NCI-H345 treated with DMSO at 0.1 percent for 48 hours (cell line): ENCODE measurements around the gene RAD51B.
A peak's percentile ranks its signal among the peaks of the same experiment; 100 is the strongest.

Source experiments
- DNase-seq: peaks from one replicate; lab custom pipeline; 2025; ENCODE audit not compliant: unreplicated experiment; lab: John Stamatoyannopoulos, UW

Gene RAD51B

DNA sequence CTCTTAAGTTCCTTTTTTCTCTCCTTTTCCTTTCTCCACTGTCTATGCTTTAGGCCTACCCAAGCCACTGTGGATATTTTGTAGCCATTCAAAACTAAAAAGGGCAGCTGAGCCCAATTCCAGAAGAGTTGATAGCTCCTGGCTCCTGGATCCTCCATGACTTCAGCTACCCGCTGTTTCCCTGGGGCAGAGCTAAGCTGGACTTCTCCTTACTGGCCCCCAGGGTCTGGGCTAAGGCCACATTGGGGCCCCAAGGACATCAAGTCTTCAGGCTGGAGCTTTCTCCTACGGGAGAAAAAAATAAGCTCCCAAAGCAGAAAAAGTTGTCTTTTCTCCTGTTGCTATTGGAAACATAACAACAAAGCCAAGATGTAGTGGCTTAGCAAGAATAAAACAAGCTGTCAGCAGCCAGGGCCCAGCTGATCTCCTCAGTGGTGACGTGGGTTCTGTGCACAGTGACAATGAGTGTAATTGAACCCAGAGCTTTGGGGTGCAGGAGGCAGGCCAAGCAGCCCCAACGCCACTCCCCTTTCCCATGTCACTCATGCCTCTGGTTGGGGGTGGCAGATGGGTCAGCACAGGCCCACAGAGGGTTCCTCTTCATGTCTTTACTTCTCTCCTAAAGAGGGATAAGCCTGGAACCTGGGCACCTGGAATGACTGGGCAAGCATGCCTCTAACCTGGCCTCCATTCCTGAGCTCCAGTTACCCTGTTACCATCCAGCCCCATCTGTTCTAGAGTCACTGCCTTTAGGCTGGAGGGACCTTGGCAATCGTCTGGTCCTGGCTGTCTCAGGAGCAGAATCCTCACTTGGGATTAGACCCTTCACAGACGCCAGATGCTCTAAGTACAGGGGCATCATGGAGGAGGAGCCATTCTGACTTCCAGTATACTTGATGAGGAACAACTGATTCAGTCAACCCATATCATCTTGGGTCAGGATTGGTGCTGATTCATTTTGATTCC, 802.1 kb downstream of the RAD51B start:
- DNase-seq: no peak

DNA sequence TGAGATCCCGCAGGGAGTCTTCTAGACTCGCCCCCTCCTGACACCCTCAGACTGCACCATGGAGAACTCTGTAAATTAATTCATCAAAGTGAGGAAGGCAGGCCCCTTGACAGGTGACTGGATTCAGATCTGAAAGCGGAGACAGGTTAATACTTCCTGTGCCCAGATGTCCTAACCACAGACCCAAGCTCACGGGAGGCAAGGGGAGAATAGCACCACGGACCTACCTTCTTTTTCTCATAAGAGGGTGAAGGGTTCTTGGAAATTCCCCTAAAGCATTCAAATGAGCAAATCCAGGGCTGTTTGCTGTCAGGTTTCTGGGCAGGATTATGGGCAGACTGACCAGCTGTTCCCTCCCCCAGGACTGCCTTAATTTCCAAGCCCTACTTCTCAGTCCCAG, 803.3 kb downstream of the RAD51B start:
- peak; percentile 97 for DNase-seq

DNA sequence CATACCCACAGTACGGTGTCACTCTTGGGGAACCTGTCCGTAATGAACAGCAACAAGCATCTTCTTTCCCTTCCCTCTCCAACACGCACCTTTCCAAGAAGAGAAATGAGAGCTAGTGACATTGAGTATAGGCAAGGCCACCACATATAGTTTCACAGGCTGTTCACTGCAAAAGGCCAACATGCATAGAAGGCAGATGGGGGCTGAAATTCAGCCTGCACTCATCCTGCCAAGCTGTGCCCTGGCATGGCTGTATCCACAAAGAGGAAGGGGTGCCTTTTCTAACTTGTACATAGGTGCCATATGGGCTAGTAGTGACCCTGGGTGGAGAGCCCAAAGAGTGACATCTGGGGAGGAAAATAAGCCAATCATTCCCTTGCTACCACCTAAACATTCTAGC, 803.7 kb downstream of the RAD51B start:
- no peak for DNase-seq

DNA sequence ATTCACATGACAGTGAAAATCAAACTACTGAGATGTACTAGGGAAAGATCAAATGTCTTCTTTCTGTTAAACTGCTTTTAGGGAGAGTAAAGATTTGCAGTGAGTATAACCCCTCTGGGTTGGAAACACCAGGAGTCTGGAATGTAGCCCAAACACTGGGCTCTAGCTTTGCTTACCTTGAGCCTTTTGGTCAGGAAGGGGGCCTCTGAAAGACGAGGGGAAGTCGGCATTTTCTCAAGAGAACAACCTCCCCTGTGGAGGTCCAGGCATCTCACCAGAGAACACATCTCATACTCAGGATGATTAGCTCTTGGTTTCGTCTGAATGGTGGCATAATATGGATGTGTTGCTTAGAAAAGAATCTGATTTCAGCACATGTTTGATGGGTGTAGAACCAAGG, 804.2 kb downstream of the RAD51B start:
- no peak for DNase-seq

DNA sequence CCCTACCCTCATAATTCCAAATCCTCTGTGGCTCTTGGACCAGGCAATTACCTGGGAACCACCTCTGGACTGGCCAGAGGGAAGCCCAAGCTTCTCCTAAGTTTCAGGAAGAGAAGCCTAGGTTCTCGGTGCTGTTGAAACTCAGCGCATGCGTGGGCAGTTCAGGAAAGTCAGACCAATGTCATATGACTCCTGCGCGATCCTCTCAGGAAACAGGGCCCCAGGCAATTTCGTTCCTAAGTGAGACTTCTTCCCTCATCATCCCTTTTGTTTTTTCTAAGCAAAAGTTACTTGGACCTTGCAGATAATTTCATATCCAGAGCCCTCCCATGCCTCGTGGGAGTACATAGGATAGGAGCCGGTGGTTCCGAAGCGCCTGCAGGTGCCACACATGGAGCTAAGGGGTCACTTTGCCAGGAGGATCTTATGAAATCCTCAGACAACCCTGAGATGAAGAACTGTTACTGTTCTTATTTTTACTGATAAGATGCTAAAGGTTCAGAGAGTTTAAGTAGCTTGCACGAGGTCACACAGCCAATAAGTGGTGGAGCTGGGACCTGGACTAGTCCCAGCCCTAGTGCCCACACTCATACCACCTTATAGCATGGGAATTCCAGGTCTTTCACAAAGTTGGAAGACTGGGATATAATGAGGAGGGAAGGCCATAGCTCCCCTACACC, 805.1 kb downstream of the RAD51B start:
- no peak for DNase-seq

DNA sequence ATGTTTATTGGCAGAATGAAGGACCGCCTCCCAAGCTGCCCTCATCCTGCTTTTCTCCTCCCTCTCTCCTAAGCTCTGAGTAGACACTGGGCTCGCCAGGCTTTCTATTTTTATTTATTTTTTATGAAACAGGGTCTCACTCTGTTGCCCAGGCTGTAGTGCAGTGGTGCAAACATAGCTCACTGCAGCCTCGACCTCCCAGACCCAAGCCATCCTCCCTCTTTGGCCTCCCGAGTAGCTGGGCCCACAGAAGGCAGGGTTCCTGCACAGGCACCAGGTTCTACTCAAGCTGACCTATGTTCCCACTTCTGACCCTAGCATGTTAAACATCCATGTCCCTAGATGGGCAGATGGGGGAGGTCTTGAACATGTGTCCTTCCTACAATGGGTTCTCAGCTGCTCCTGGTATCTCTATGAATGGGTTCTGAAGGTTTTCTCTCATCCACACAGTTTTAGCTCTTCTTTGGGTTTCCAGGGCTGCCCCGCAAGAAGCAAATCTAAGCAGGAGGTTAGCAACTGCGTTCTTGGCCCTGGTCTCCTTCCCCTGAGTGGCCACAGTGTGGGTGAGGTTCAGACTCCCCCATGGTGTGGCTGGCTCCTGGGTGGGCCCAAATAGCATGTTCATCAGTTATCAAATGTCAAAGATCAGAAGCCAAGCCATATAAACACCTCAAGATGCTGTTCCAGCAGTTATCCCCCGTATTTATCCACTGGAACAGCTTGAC, 805.9 kb downstream of the RAD51B start:
- DNase-seq: no peak

DNA sequence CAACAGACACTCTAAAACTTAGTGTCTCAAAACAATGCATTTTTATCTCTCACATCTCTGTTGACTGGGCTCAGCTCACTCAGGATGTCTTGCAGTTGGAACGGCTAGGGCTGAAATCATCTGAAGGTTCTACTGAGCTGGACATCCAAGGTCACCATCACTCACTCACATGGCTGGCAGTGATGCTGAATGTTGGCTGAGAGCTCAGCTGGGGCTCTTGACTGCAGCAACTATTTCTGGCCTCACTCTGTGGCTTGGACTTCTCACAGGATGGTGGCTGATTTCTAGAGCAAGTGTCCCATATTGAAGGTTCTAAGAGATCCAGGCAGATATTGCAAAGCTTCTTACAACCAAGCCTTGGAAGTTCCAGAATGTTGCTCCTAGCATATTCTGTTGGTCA, 806.8 kb downstream of the RAD51B start:
- DNase-seq: no peak

DNA sequence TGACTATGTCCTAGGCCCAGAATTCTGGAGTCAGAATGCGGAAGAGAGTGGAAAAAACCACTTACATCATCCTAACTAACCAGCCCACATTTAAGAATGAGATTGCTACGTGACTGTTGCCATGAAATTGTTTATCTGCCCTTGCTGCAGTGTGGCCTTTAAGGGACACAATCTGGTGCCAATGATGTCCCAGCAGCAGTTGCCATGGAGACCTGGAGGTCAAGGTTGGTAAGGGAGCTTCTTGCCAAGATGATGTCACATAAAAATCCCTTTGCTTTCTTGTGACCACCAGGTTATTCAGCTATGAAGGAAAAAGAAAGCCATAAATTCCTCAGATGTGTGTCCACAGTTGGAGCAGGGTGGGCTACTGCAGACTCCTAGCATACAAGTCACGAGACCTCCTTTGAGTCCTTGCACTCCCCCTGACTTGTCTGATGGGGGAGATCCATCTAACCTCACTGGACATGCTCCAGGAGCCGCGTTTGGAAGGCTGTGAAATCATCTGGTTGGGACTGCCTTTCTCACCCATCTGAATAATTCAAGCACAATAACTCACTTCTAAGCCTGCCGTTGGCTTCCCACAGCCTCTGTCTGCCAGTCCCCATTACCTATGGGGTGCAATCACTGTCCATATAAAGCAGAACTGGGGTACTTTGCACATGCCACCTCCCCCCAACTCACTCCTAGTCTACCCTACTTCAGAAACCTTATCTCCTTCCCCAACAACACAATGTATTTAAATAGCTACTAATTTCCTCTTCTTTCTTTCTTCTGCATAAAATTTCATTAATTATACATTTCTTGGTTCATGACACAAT, 807.7 kb downstream of the RAD51B start:
- no peak for DNase-seq

DNA sequence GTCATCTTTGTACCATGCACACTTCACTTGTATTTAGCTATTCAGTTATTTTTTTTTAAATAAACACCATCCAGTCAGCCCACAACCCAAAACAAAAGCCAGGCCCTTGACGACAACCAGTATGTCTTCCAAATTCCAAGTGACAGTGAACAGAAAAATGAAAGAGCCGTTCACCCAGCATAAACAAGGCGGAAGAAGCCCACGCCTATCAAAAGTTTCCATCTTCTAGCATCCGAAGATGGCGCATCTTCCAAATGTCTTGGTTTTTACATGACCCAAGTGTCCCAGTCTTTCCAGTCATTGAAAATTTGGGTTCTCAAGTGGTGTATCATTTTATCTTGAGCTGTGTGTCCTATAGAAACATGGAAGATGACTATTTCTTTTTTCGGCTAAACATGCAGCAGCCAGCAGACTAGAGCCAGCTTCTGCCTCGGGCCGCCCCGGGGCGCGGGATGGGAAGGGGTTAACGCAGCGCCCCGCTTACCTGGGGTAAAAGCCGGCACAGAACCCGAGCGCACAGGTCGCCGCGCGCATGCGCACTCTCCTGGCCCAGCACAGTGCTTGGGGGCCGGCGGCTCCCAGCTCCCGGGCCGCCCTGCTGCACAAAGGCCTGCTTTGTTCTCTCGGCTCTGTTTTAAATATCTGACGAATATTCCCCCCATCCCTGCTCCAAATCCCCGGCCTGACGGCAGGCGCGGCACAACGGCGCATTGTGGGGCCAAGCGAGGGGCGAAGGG, 808.5 kb downstream of the RAD51B start:
- no peak for DNase-seq

DNA sequence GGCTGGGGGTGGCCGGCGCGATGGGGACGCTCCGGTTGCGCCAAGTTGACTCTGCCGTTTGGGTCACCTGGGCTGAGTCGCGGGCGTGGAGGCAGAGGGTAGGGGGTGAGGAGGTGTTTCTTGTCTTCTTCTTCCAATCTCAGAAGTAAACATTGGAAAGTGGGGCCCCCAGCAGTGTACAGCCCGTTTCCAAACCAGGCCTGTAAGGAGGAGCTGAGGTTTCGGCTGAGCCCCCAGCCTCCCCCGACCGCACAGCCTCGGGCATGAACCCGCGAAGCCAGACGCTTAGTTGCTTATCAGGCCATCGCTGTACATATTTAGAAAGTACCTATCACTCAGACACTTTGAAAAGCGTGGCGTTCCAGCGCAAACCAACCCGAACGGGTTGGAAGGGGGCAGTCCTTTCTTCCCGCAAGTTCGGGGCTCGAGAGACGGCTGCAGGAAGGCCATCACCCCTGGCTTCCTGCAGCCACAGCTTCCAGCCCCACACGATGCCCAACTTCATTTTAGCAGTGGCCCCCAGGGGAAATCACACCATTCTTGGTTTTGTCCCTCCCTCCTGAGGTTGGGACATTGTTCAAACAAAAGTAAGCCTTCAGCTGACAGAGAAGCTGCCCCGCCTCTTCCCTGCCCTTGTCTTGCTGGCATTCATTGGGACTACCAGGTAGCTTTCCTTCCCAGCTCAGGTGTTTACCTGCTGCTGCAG, 809.2 kb downstream of the RAD51B start:
- DNase-seq: no peak

DNA sequence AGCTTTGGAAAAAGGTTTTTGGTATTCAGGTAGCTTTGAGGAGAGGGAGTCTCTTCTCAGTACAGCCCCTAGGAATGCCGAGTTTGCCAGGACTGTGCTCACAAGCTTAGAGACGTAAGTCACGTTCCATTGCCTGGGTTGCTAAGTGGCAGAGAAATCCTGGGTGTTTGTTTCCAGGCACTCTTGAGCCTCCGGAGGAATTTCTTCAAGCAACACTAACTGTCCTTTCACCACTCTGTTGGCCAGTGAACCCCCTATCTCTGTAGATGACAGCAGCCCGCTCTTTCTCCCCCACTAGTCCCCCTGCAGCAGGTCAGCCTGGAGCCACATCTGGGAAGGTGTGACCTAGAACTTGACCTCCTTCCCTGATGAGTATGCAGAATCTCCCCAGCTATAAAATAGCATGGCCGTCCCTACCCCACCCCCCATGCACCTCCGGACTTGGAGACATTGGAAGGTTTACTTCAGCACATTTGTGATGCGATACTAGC, 810.5 kb downstream of the RAD51B start:
- no peak for DNase-seq

DNA sequence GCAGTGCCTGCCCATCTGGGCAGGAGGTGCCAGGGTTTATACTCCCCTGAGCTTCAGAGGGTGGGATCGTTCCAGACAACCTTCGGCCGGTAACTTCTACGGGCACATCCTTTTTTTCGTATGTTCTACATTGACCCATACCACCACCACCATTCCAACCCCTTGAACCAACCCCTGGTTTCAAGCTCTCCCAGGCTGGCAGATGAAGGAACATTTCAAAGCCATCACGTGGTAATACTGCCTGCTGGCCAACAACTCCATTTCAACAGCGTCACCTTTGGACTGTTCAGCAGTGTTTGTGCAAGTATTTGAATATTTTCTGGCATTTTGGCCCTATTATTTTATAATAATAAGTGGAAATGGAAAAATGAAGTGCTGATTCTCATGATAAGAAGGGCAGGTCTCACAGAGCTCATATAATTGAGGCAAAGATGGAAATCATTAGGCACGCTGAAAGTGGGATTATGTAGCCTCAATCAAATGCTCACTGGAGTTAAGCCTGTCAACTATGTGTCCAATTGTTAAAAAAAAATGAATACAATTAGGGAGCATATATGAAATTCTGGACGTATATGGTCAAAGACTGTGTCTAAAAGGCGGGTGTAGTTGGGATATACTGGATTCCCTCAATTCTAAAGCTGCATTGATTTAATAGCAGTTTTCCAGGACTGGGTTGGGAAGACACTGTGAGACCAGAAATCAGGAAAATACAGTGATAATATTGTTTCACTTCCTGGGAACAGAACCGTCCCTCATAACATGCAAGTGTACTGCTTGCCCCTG, 811.2 kb downstream of the RAD51B start:
- DNase-seq: no peak

DNA sequence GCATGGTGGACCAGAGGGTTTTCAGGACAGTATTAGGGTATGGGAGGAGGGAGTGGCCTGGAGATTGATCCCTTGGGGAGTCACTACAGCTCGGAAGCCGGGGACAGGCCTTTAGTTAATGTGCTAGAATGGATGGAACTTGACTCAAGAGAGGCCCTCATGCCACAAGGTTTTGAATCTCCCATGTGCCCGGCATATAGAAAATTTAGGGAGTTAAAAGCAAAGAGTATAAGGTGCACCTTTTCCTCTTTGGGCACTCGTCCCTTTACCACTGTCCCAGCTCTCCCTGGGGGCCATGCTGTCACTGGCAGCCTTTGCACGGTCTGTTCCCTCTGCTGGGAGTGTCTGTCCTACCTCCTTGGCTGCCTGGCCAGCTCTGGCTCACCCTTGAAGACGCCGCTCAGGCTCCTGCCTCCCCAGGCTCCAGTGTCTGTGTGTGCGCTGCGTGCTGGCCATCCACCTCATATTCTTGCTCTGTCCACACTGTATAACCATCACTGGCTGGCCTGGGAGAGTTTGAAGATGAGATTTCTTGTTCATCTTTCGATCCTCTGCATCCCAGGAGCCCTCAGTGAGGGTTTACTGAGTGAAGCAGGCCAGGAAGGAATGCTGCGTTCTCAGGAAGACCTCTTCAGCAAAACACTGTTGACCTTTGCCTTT, 811.9 kb downstream of the RAD51B start:
- no peak for DNase-seq

DNA sequence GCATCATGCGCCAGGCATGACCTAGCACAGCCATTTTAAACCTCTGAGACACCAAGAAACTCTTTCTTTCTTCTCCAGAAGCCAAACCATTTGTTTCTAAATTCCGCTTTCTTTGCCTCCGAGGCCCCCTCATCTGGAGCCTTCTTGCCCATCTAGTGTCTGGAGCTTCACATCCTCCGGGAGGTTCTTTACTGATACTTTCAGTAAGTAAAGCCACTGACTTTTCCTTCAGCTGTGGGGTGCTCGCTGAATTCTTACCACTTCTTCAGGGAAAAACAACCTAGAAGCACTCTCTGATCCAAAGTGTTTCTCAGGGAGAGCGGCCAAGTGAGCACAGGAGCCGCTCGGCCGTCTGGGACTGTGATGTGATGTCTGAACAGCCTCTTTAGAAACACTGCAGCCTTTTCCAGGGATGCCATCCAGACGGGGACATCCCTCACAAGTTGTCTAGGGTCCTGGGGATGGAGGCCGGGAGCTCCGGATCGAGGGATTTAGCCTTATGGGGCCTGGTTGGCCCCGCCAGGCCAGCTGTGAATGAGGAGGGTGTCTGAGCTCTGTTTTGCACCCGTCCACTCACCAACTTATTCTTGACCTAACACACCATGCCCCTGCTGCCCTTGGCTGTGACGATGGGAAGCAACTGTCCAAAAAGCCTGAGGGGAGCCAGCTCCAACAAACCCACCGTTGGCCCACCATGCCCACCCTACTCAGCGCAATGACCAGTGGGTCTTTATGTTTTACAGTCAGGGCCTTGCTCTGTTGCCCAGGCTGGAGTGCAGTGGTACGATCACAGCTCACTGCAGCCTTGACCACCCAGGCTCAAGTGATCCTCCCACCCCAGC, 812.7 kb downstream of the RAD51B start:
- DNase-seq: no peak

DNA sequence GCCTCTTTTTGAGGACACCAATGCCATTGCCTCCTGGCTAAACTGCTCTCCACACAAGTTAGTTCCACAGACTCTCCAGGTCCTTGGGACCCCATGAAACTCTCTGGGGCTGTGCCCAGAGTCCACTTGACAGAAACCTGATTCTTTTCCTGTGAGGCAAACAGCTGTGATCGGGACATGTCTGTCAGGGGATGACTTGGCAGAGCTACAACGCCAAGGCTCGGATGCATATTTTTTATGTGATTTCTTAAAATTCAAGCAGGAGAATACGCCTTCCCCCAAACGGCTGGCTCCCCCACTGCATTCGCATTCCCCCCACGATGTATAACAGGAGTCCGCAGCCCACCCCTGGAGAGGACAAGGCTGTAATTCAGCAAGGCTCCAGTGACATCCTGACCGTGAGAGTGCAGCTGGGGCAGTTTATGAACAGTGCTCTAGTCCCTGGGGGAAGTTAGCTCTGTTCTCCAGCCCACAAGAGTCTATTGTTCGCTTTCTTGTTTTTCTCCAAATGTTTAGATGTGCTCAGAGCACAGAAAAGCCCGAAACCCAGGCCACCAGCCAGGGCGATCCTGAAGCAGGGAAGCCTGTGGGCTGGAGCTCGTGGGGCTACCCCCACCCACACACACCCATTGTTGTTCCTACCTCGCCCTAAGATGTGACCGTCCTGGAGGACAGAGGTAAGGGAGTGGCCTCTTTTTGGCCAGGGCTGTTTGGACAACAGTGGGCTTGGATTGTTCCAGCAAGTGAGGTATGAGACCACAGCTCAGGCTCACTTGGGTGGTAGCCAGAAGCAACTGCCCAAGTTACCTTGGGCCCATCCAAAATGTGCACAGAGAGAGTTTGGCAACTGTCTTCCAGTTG, 813.8 kb downstream of the RAD51B start:
- DNase-seq: no peak

DNA sequence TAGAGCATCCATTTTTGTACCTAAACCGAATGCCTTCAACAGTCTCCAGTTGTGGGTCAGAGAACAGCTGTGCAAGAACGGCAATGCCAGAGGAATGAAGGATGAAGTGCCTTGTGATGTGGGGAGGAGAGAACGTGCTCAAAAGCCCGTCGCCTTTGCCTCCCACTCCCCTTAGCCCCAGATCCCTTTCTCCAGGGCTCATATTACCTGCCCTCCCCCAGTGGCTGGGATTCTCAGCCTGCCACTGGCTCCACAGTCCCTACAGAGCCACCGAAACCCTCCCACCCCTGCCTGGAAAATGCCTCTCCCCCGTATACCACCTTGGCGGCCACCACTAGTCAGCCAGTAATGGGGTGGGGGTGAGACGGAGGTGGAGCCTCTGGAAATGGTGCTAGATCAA, 814.8 kb downstream of the RAD51B start:
- no peak for DNase-seq
